Measurements from ENCODE around the gene AKR1E2. TPM values are rescaled to one million over a fixed set of nuclear protein-coding genes. Genes with fewer than 3 reads are reported as not detected.

AKR1E2 gene
- total RNA-seq, 1 donor from 2014 or later: 6.2 TPM

DNA sequence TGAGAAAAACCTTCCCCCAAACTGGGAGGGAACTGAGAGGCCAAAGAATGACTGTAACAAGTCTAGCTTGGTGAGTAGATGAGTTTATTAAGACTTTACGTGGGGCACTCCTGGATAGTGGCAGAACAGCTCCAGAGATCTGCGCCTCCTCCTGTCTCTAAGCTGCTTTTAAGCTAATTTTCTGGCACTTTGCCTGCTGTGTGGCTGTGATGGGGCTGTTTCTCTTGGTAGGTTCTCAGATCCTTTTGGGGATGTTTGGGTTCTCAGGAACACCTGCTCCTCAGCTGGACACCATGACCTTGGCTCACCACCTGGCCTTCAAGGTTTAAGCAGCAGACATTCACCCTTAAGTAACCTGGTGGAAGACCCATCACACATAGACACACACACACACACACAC, 68.3 kb downstream of the AKR1E2 start:
- Mint-ChIP-seq H3K4me3 (ENCODE audit: unreplicated experiment) (no peak overlapping the region), H3K36me3 (ENCODE audit: low read depth, unreplicated experiment) (no peaks in the 10 kb centered on the region), H3K4me1 (ENCODE audit: unreplicated experiment) (no peaks in the 10 kb centered on the region), H3K9me3 (ENCODE audit: unreplicated experiment) (no peaks in the 10 kb centered on the region), H3K27me3 (ENCODE audit: unreplicated experiment) (no peaks in the 10 kb centered on the region), H3K27ac (ENCODE audit: unreplicated experiment) (no peak overlapping the region)
- TF ChIP-seq, protein P1, sequence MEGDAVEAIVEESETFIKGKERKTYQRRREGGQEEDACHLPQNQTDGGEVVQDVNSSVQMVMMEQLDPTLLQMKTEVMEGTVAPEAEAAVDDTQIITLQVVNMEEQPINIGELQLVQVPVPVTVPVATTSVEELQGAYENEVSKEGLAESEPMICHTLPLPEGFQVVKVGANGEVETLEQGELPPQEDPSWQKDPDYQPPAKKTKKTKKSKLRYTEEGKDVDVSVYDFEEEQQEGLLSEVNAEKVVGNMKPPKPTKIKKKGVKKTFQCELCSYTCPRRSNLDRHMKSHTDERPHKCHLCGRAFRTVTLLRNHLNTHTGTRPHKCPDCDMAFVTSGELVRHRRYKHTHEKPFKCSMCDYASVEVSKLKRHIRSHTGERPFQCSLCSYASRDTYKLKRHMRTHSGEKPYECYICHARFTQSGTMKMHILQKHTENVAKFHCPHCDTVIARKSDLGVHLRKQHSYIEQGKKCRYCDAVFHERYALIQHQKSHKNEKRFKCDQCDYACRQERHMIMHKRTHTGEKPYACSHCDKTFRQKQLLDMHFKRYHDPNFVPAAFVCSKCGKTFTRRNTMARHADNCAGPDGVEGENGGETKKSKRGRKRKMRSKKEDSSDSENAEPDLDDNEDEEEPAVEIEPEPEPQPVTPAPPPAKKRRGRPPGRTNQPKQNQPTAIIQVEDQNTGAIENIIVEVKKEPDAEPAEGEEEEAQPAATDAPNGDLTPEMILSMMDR (IDR thresholded peaks at IDR 0.05; ENCODE audit: unreplicated experiment): no peak
- no peak for DNase-seq (ENCODE audit: low spot score)

Other genes with a start within 250 kb of the AKR1E2 start
- 1.6 TPM for gene AKR1C1, start 137.2 kb downstream of the AKR1E2 start, total RNA-seq (ENCODE audit: unreplicated experiment)
- gene AKR1C2, start 177.7 kb downstream of the AKR1E2 start, total RNA-seq (ENCODE audit: unreplicated experiment): not detected